Astrocyte of the hippocampus (primary cell): ENCODE data around the gene BDKRB1.

Experiments used
- DNase-seq: peaks from one replicate; pipeline ENCODE4 v3.0.0; 2011; ENCODE audit warnings: low read depth, low spot score

The BDKRB1 gene

DNA sequence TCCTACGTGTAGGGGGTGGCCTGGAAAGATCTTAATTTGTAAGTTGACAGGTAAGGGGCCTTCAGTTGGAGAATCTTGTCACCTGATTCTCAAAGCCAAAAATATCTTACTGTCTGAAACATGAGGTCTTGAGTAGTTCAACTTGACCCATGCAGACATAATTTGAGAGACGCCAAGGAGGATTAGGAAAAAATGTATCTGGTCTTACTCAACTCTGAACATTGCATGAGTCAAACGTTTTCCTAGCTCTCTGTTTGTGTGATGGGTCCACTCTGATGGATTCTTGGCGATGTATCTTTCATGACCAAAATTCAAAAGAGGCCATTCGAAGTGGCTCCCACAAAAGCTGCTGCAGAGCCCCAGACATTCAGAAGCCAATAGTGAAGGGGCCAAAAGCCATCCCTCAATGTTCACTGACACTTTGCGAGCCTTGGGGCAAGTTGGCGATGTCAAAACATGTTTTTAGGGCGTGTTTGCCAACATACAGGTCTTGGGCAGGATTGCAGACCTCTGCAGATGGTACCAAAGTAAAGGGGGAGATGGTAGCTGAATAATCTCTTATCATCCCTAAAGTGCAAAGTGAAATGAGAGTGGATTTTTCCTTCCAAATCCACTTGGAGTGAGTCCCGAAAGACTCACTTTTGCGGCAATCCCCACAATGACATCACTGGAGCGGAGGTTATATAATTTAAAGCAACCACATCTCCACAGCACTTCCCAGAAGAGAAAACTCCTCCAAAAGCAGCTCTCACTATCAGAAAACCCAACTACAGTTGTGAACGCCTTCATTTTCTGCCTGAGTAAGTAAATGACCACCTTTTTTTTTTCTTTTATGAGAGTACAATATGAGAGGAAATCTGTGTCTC is at the start of gene BDKRB1:
Gene BDKRB1, plus strand, starts transcription at position 710 of the 866 bp plus-strand sequence. CDS start 7,473 bp downstream, outside the sequence.
- no peak for DNase-seq

DNA sequence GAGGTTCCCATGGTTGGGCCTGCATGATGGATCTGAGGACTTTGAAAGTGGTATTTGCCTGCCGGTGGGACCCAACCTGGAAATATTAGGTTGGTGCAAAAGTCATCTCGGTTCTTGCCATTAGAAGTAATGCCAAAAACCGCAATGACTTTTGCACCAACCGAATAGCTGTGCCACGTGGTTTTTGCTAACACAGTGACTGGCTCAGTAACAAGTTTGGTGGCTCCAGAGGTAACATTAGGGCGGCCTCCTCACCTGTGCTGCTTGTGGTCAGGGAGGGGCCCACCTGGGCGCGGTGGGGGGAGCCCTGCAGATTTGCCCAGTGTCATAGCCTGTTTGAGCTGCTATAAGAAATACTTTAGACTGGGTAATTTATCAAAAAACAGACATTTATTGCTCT is 49.5 kb upstream of the BDKRB1 start:
- no peak for DNase-seq

DNA sequence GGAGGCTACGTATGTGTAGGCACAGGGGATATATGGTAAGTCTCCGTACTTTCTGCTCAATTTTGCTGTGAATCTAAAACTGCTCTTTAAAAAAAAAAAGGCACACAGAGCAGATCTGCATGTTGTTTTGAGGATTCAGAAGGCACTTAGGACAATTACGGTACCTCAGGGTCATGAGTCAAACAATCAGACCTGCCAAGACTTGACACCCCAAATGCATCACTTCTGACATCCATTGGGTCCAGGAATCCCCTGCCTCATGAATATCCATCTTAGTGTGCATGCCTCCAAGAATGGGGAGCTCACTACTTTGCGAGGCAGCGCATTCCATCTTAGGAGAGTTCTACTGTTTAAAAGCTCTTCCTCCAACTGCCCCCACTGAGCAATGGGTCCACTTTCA is 48.3 kb upstream of the BDKRB1 start:
- no peak for DNase-seq

DNA sequence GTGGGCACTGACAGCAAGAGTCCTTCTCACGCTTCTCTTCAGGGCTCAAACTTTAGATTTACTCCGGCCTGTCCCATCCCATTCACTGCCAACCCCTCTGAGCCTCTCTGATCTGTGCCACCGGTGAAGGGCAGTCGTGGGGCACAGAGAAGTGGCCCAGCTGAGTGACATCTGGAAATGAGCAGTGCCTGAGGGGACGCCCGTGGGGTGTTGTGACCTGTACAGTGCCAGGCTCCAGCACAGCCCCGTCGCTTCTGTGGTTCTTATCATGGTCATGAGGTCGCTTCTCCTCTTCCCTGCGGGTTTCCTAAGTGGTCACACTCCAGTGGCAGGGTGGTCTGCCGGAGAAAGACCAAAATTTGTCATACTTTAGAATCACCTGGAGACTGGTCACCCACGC is 47.3 kb upstream of the BDKRB1 start:
- DNase-seq = no peak

DNA sequence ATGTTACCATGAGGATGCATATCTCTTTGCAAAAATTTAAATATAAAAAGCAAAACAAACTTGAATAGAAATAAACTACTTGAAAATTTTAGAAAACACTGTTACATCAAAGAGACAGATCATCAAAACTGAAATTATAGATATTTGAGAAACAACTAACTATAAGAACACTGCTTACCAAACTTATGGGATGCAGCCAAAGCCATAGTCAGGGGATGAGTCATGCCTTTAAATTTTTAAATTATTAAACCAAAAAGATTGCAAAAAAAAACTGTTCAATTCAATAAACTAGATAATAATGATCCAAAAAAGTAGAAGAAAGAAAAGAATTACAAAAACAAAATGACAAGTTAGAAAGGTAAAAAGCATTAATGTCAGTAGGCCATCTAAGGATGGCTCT is 43.9 kb upstream of the BDKRB1 start:
- no peak for DNase-seq

DNA sequence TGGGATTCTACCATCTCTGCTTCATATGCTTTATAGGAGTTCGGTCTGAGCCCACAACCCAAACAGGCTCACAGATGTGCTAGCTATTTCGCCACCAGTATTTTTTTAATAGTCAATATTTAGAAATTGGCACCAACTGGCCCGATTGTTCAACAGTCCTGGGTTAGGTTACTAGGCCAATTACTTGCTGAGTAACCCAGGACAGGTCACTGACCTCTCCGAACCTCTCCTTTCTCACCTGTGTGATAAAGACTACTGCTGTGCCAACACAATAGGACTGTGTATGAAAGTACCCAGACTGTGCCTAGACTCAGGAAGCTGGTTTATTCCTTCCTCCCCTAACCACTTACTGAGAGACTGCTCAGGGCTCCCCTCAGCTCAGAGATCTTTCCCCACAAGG is 43.1 kb upstream of the BDKRB1 start:
- DNase-seq = no peak

DNA sequence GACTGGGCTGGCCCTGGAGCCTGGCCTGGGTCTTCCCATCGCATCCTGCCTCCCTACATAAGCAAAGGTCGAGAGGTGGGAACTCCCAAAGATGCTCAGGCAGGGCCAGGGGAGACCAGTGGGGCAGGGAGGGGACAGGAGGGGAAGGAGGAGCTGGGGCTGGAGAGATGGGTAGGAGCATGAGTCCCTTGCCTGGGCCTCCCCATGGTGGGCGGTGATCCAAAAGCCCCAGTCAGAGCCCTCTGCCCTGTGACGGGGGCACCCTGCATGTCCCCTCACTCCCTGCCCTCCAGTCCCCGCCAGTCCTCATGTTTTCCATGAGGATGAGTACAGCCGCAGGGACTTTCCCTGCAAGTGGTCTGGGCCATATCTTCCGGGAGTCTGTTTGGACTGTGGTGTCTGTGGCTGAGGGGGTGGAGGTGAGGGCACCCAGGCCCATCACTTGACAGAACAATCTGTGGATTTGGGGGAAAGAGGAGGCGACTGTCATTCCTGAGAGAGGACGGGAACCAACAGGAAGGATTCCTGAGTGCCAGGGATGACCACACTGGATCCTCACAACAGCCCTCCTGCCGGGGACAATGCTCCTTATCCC is 42.0 kb upstream of the BDKRB1 start:
- DNase-seq = no peak

DNA sequence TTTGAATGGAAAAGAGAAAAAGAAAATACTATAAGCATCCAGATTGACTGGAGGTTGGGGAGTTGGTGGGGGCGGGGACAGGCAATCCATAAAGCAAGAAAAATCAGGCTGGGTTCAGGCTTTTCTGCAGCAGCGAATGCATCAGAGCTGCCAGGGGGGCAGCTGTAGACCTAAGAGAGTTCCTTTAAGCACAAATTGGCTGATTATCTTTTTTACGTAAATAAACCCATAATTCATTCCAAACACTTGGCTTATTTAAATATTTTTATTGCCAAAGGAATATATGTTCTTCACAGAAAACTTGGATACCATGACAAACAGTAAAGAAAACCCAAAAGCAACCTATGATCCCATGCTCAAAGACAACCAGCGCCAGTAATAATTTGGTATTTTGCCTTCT is 41.2 kb upstream of the BDKRB1 start:
- no peak for DNase-seq

DNA sequence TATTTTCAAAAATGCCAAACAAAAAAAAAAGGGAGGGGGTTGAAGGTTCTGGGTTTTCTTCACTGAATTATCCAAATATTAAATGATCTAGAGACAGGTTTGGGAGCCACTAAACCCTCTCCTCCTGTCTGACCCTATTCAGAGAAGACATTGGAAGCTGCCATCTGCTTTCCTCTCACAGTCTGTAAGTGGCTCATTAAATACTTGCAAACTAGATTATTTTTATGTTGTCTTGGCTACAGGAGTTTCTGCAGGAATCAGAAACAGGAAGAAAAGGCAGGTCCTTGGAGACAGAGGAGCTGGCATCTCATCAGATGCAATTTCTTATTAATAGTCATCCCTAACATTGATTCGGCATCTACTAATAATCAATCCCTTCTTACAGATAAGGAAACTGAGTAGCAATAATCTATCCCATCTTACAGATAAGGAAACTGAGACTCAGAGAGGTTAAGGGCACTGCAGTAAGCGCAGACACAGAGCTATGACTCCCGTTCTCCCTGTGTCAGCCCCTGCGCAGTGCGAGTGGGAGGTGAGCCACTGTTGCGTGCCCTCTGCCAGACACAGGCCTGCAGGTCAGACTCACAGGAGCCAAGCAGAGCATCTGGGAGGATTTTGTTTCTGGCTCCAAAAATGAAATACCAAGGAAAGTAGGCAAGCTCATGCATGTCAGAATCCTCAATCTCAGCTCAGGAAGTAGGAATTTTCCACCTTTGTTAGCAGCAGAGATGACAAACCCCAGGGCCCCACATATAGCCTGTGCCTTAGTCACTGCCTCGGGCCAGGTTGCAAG is 40.4 kb upstream of the BDKRB1 start:
- DNase-seq = no peak

DNA sequence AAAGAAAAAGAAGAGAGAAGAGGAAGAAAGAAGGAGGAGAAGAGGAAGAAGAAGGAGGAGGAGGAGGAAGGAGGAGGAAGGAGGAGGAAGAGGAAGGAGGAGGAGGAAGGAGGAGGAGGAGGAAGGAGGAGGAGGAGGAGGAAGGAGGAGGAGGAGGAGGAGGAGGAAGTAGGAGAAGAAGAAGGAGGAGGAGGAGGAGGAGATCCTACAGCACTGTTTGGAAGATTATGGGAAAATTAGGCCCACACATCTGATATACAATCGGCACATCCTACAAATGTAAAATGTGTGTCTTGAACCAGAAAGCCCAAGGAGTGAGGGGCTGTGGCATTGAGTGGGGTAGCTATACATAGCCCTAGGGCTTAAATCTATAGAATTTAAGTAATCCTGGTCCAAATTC is 39.4 kb upstream of the BDKRB1 start:
- DNase-seq = no peak

DNA sequence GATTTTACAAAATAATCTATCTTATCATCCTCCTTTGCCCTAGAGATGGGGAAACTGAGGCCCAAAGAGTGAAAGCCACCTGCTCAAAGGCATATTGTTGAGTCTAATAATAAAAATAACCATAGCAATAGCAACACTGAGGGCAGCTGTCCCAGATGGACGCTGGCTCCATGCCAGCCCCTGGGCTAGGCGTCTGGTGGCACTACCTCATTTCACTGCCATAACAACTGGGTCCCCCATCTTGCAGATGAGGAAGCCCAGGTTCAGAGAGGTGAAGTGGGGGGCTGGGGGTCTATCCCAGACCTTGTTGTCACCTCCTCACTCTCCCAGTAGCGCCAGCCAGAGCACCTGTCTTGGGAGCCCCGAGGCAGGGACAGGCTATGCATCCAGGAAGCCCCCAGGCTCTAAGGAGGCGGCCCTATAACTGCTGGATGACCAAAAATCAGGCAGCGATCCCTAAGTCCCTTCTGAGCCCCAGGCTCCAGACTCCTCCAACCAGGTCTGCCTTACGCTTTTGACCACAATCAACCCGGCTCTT is 38.6 kb upstream of the BDKRB1 start:
- DNase-seq = no peak

DNA sequence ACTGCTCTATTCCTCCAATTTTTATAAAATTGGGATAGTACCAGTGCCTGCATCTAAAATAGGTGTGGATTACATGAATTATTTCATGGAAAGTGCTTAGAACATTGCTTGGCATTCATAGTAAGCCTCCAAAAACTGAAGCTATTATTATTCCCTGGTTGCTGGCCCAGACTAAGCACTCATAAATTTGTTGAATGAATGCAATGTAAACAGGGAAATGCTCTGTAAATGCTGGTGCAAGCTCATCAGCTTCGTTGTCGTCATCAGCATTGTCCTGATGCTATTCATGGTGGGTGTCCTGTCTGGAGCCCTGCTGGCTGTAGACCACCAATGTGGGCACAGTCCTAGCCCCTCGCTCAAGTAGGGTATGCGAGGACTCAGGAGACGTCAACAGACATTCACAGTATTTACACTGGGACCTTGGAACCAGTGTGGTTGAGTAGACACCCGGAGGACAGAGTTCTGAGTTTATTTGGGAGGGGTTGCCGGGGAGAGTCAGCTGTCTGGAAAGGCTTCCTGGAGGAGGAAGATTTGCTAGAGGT is 34.8 kb upstream of the BDKRB1 start:
- DNase-seq = no peak

DNA sequence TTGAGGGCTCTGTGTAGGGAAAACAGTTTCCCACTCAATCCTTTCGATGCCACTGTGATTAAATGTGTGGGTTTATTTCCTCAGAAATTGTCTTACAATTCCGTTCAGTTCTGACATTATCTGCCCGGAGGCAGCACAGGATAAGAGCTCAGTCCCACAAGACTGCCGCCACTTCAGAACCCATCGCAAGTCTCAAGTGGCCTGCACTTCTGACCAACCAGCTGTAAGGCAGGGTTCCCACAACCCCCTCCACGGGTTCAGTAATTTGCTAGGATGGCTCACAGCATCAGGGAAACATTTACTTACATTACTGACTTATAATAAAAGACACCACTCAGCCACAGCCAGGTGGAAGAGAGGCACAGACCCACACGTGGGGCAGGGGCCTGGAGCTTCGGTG is 34.2 kb upstream of the BDKRB1 start:
- DNase-seq = no peak

DNA sequence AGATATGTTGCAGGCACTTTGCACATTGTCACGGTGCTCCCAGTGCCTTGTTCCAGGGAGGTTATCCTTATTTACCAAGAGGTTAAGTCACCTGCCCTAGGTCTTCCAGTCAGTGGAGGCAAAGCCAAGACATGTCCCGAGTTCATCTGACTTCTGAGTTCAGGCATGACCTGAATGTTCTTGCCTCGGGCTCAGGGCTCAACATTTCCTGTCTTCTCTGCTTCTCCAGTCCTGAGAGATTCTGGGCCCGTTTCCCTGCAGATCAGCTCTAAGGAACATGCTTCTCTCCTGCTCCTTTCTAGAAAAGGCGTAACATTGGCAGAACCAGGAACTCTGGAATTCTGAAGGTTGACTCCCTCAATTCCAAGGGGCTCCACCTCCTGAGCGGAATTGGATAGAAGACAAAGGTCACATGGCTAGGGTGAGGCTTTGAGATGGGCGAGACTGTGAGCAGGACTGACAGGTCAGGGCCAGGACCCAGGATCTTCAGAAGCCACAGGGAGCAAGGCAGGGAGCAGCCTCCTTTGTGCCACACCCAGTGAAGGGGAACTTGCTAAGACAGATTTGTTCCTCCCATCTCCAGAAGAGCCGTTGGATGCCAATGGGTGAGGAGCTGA is 31.4 kb upstream of the BDKRB1 start:
- no peak for DNase-seq

DNA sequence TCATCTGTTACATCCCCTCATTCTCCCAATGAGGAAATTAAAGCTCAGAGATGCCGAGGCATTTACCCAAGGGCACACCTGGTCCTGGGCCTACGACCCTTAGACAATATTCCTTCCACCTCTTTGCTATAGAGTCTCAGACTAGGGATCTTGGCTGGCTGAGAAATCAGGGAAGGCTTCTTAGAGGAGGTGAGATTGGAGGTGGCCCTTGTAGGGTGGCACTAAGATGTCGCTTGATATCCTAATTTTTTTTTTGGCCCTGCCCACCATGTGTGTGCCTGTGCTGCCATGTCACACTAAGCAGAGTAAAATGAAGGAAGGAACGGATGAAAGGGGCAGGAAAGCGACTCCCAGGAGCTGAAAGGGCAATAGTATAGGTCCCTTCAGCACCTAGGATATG is 30.8 kb upstream of the BDKRB1 start:
- DNase-seq = no peak

DNA sequence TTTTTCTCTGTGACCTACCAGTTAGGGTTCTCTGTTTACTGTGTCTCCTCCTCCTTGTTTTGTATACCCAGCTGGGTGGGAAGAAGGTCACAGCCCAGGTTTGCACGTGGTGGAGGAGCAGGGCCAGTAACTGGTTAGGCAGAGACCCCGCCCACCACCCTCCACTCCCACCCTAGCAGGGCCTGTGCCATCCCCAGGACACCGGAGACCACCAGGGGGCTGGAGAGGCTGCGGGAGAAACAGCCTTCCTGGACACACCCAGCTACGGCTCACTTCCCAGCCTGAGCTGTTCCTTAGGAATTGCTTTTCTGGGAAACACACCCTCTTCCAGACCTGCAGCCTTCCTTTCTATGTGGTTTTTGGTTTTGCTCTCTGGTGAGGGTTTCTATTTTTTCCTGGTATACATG is 30.3 kb upstream of the BDKRB1 start:
- peak; percentile 35 for DNase-seq

DNA sequence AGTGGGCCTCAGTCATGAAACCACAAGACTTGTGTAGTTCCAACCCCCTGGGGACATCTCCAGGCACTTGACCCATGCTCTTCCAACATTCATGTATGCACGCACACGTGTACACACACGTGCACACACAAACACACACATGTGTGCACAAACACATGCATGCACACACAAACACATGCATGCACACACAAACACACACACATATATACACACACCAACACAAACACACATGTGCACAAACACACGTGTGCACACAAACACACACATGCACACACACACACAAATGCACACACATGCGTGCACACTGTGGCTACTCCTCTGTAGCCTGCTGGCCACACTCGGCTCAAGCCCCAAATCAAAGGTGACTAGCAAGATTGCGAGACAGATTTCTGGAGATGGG is 28.6 kb upstream of the BDKRB1 start:
- DNase-seq = no peak

DNA sequence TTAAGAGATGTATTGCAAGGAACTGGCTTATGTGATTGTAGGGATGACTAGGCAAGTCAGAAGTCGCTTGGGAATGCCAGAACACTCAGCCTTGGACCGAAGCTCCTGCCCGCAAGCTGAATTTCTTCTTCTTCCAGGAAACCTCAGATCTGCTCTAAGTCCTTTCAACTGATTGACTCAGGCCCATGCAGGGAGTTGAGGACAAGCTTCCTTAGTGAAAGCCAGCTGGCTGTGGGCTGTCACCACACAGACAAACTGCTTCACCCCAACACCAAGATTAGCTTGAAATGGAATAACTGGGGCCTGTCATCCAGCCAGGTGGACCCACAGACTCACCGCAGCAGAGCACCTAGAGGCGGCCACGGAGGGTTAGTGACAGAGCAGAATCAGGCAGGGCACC is 26.7 kb upstream of the BDKRB1 start:
- no peak for DNase-seq

DNA sequence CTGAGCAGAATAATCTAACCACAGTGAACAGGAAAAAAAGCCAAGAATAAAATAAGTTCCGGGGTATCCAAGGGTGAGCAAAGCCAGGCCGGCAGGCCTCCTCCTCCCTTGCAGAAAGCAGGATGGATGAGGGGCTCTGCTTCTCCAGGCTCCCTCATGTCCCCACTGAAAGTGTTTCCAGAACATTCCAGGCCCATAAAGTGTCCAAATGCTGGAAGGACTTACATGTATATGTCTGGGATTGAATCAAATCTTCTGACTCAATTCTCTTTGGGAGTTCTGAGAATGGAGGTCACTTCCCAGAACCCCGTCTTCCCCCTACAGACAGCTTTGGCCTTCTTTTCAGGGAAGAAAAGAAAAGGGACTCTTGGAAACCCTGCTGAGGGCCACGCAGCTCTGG is 25.0 kb upstream of the BDKRB1 start:
- no peak for DNase-seq

DNA sequence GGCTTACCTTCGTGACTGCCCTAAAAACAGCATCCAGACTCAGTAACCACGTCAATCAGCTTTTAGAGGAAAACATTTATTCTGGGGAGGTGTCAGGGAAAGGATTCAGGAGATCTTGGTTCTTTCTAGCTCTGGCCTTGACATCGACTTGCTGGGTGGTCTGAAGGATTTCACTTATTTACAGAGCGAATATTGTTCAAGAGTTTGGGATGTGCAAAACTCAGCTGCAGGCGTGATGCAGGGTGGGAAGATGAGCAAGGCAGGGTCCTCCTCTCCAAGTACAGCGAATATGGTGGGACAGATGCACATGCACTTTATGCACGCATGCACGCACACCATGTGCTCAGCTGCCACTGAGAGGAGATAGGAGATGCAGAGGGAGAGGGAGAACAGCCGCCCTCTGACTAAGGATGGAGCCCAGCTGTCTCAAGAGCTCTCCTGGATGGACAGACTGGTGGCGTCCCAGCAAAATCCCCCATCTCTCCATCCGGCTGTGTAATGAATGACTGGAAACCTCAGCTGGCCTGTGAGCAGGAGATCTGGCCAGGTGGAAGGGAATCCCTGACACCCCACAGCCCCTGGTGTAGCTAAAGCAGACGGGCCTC is 24.4 kb upstream of the BDKRB1 start:
- no peak for DNase-seq

DNA sequence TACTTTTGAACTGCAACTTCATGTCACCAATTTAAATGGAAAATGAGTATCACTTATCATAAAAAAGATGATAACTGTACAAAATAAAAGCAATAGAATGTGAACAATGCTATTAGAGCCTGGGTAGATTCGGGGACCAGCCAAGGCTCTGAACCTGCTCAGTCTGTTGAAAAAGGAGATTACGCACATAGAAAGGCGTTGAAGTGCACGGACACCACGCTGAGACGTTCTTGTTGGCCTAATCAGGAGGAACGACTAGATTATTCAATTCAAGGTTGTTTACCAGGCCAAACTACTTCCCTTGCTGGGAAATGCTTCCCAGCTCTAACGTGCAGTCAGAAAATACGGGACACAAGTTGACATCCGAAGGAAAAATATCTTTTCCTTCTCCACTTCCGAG is 23.5 kb upstream of the BDKRB1 start:
- no peak for DNase-seq
